H9 (cell line): Measurements from ENCODE around the gene RBM8A. TPM values are rescaled to one million over a fixed set of nuclear protein-coding genes. Genes with fewer than 3 reads are reported as not detected.

Source experiments
- DNase-seq: peaks from one replicate; pipeline ENCODE4 v3.0.0-alpha.2; 2017
- H2AFZ ChIP-seq: one replicate; pipeline ENCODE4 v1.6.1; 2013; ENCODE audit warnings: mild to moderate bottlenecking, low read length, control low read depth, moderate library complexity
- H2AK5ac ChIP-seq: 2 replicates; pipeline ENCODE4 v1.6.1; 2013; ENCODE audit warnings: low read length, control low read depth, mixed read lengths; ENCODE audit not compliant: insufficient read length
- H2BK120ac ChIP-seq: one replicate; pipeline ENCODE4 v1.6.1; 2013; ENCODE audit warnings: low read depth, mild to moderate bottlenecking, low read length, control low read depth, inconsistent platforms; ENCODE audit not compliant: poor library complexity, severe bottlenecking
- H2BK12ac ChIP-seq: 2 replicates; pipeline ENCODE4 v1.6.1; 2013; ENCODE audit warnings: low read length, control low read depth, mixed read lengths, low read depth; ENCODE audit not compliant: insufficient read length
- H2BK15ac ChIP-seq: 2 replicates; pipeline ENCODE4 v1.6.1; 2013; ENCODE audit warnings: low read depth, low read length, control low read depth
- H2BK20ac ChIP-seq: one replicate; pipeline ENCODE4 v1.6.1; 2013; ENCODE audit warnings: low read depth, mild to moderate bottlenecking, low read length, control low read depth, inconsistent platforms; ENCODE audit not compliant: poor library complexity, severe bottlenecking
- H2BK5ac ChIP-seq: 2 replicates; pipeline ENCODE4 v1.6.1; 2013; ENCODE audit warnings: low read length, control low read depth, mixed read lengths; ENCODE audit not compliant: insufficient read length
- H3K14ac ChIP-seq: 2 replicates; pipeline ENCODE4 v1.6.1; 2013; ENCODE audit warnings: low read length, control low read depth; ENCODE audit not compliant: insufficient read depth
- H3K18ac ChIP-seq: 2 replicates; pipeline ENCODE4 v1.6.1; 2013; ENCODE audit warnings: low read depth, mild to moderate bottlenecking, mixed read lengths, low read length, control low read depth; ENCODE audit not compliant: insufficient read length
- H3K23ac ChIP-seq: 2 replicates; pipeline ENCODE4 v1.6.1; 2013; ENCODE audit warnings: low read length, control low read depth, mixed read lengths, low read depth; ENCODE audit not compliant: insufficient read length
- H3K23me2 ChIP-seq: 2 replicates; pipeline ENCODE4 v1.6.1; 2013; ENCODE audit warnings: low read depth, mild to moderate bottlenecking, mixed read lengths, low read length, control low read depth; ENCODE audit not compliant: insufficient read length, poor library complexity, severe bottlenecking
- H3K27ac ChIP-seq: 2 replicates; pipeline ENCODE4 v1.5.1; 2013; ENCODE audit warnings: low read length, control low read depth, mixed read lengths, low read depth; ENCODE audit not compliant: insufficient read length
- H3K27me3 ChIP-seq: 2 replicates; pipeline ENCODE4 v1.6.1; 2013; ENCODE audit warnings: low read length, control low read depth, inconsistent platforms; ENCODE audit not compliant: insufficient read depth
- H3K4ac ChIP-seq: 2 replicates; pipeline ENCODE4 v1.6.1; 2013; ENCODE audit warnings: low read depth, mild to moderate bottlenecking, control low read depth, inconsistent platforms, low read length, moderate library complexity
- H3K4me1 ChIP-seq: 2 replicates; pipeline ENCODE4 v1.6.1; 2013; ENCODE audit warnings: low read length, control low read depth, inconsistent platforms; ENCODE audit not compliant: insufficient read depth
- H3K4me2 ChIP-seq: 2 replicates; pipeline ENCODE4 v1.6.1; 2013; ENCODE audit warnings: low read length, control low read depth, mixed read lengths; ENCODE audit not compliant: insufficient read length, insufficient read depth
- H3K56ac ChIP-seq: 2 replicates; pipeline ENCODE4 v1.6.1; 2013; ENCODE audit warnings: low read depth, mild to moderate bottlenecking, mixed read lengths, low read length, control low read depth; ENCODE audit not compliant: insufficient read length
- H3K79me1 ChIP-seq: 2 replicates; pipeline ENCODE4 v1.6.1; 2013; ENCODE audit warnings: low read depth, mild to moderate bottlenecking, moderate library complexity, low read length, control low read depth, inconsistent platforms; ENCODE audit not compliant: insufficient read depth, poor library complexity, severe bottlenecking
- H3K79me2 ChIP-seq: 2 replicates; pipeline ENCODE4 v1.6.1; 2013; ENCODE audit warnings: low read length, control low read depth, inconsistent platforms; ENCODE audit not compliant: insufficient read depth
- H3K9ac ChIP-seq: 2 replicates; pipeline ENCODE4 v1.6.1; 2013; ENCODE audit warnings: low read length, control low read depth, mixed read lengths; ENCODE audit not compliant: insufficient read length; ENCODE audit errors: extremely low read depth
- H3K9me3 ChIP-seq: one replicate; pipeline ENCODE4 v1.6.1; 2013; ENCODE audit warnings: low read depth, low read length, inconsistent platforms; ENCODE audit not compliant: control insufficient read depth
- H3T11ph ChIP-seq: one replicate; pipeline ENCODE4 v1.6.1; 2013; ENCODE audit warnings: mild to moderate bottlenecking, low read length, control low read depth, inconsistent platforms
- H4K20me1 ChIP-seq: one replicate; pipeline ENCODE4 v1.6.1; 2013; ENCODE audit not compliant: control insufficient read depth, insufficient read length, insufficient read depth
- H4K5ac ChIP-seq: 2 replicates; pipeline ENCODE4 v1.6.1; 2013; ENCODE audit warnings: low read depth, mild to moderate bottlenecking, mixed read lengths, low read length, control low read depth; ENCODE audit not compliant: insufficient read length
- H4K8ac ChIP-seq: replicated peaks from 2 replicates; pipeline ENCODE4 v1.6.1; 2013; ENCODE audit warnings: low read length, control low read depth, mixed read lengths, low read depth; ENCODE audit not compliant: insufficient read length
- H4K91ac ChIP-seq: 2 replicates; pipeline ENCODE4 v1.6.1; 2013; ENCODE audit warnings: low read depth, mild to moderate bottlenecking, moderate library complexity, mixed read lengths, low read length, control low read depth; ENCODE audit not compliant: insufficient read length
- H3K27ac Mint-ChIP-seq, 3 experiments: 2 replicates in 2 of 3; 3 replicates in 1 of 3; pipeline ENCODE4 v1.8.0; 2020 to 2021; ENCODE audit warnings: mixed read lengths in 3 of 3, mild to moderate bottlenecking in 1 of 3, moderate library complexity in 1 of 3
- H3K27me3 Mint-ChIP-seq: 2 replicates; pipeline ENCODE4 v1.8.0; 2021; ENCODE audit warnings: low read depth, mild to moderate bottlenecking, moderate library complexity, mixed read lengths
- H3K36me3 Mint-ChIP-seq, 3 experiments: 2 replicates in 2 of 3; 3 replicates in 1 of 3; pipeline ENCODE4 v1.8.0; 2020 to 2021; ENCODE audit warnings: low read depth in 3 of 3, mixed read lengths in 3 of 3; ENCODE audit not compliant: insufficient read depth in 1 of 3
- H3K4me1 Mint-ChIP-seq, 2 experiments: 2 replicates each; pipeline ENCODE4 v1.8.0; 2020; ENCODE audit warnings: mixed read lengths in 2 of 2
- H3K4me3 Mint-ChIP-seq, 2 experiments: 2 replicates in 1 of 2; 3 replicates in 1 of 2; pipeline ENCODE4 v1.8.0; 2020 to 2021; ENCODE audit warnings: mild to moderate bottlenecking in 2 of 2, mixed read lengths in 2 of 2, moderate library complexity in 1 of 2
- H3K9me3 Mint-ChIP-seq, 2 experiments: 2 replicates in 1 of 2; 3 replicates in 1 of 2; pipeline ENCODE4 v1.8.0; 2020; ENCODE audit warnings: mild to moderate bottlenecking in 2 of 2, mixed read lengths in 2 of 2, moderate library complexity in 1 of 2
- CTCF ChIP-seq: fragments of 200-600 bp; sonication (generic); conservative IDR thresholded peaks from 3 replicates; pipeline ENCODE4 v1.8.0; 2021; ENCODE audit warnings: antibody characterized with exemption, mild to moderate bottlenecking
- WGBS: extraction: QIAGEN DNeasy Blood & Tissue Kit; methylation state at CpG from one replicate; pipeline ENCODE4 v1.1.7; 2013; ENCODE audit warnings: missing lambda C conversion rate, low lambda C conversion rate, mixed read lengths; ENCODE audit not compliant: insufficient read length; ENCODE audit errors: extremely low coverage; 5-methylcytosine and 5-hydroxymethylcytosine counted together
- total RNA-seq: library from RNA; stranded (reverse); gene quantifications from 2 replicates; pipeline ENCODE4 v1.2.1, GENCODE V29; 2021

The RBM8A gene
- total RNA-seq, 1 experiment from 2014 or later, result 298 TPM

- no peak overlapping the region for H2AK5ac ChIP-seq
- H2BK20ac ChIP-seq, result no peak overlapping the region
- no peaks in the 10 kb centered on the region for H3K27me3 ChIP-seq
- no peak overlapping the region for H2BK12ac ChIP-seq
- H3K18ac ChIP-seq, result no peak overlapping the region
- H4K20me1 ChIP-seq, result no peaks in the 10 kb centered on the region
- H3K36me3 Mint-ChIP-seq, result no peaks in the 10 kb centered on the region
- H3K23ac ChIP-seq, result no peak overlapping the region
- H3K23me2 ChIP-seq, result no peaks in the 10 kb centered on the region
- H3K27ac Mint-ChIP-seq, result no peak overlapping the region
- H3T11ph ChIP-seq, result no peak overlapping the region
- no peak overlapping the region for H3K4me3 Mint-ChIP-seq
- H2BK5ac ChIP-seq, result no peak overlapping the region
- H3K4me2 ChIP-seq, result no peak overlapping the region
- H3K79me1 ChIP-seq, result no peaks in the 10 kb centered on the region
- WGBS, result no CpG with 5 or more reads among the region's 3 CpGs
- peaks cover 6% of the 10 kb centered on the region; the same call in 1 of the 2 replicates for H3K4me1 ChIP-seq
- no peak overlapping the region for H3K56ac ChIP-seq
- H2BK120ac ChIP-seq, result no peak overlapping the region
- H3K9me3 Mint-ChIP-seq, result no peaks in the 10 kb centered on the region
- no peak overlapping the region for H3K9ac ChIP-seq
- no peaks in the 10 kb centered on the region for H3K9me3 ChIP-seq
- no peak overlapping the region for H3K14ac ChIP-seq
- H3K4me1 Mint-ChIP-seq, result peaks cover 16 to 18% of the 10 kb centered on the region in 2 experiments
- no peak overlapping the region for H3K4ac ChIP-seq
- H4K91ac ChIP-seq, result no peak overlapping the region
- no peak for TF ChIP-seq CTCF
- no peaks in the 10 kb centered on the region for H3K79me2 ChIP-seq
- H3K27ac ChIP-seq, result no peak overlapping the region
- H4K5ac ChIP-seq, result no peak overlapping the region
- H3K27me3 Mint-ChIP-seq, result no peaks in the 10 kb centered on the region
- DNase-seq, result no peak
- H4K8ac ChIP-seq, result no peak overlapping the region
- no peak overlapping the region for H2BK15ac ChIP-seq
- no peak overlapping the region for H2AFZ ChIP-seq
Measured at GRCh38 chr1:145944532-145944931, 17.2 kb upstream of the RBM8A start.
